SK-N-SH (cell line): ENCODE results near the gene ZC3H12A.

Experiments
- CTCF ChIP-seq: fragments of 200-600 bp; sonication (generic); IDR thresholded peaks from 2 replicates; pipeline ENCODE4 v1.6.1; 2017; ENCODE audit warnings: antibody characterized with exemption, mild to moderate bottlenecking, moderate library complexity
- EP300 ChIP-seq, 2 experiments: IDR thresholded peaks; 2 replicates each; pipeline versions ENCODE4 v1.4.0 to v1.6.1; 2012; ENCODE audit warnings: borderline replicate concordance in 1 of 2, low read depth in 1 of 2, low read length in 1 of 2
- MXI1 ChIP-seq: IDR thresholded peaks from 2 replicates; pipeline ENCODE4 v1.6.1; 2012; ENCODE audit warnings: mild to moderate bottlenecking, low read depth, low read length, improper control_type of control experiment
- NFIC ChIP-seq: IDR thresholded peaks from 2 replicates; pipeline ENCODE4 v1.4.0; 2012; ENCODE audit warnings: borderline replicate concordance
- POLR2AphosphoS5 ChIP-seq: IDR thresholded peaks from 2 replicates; pipeline ENCODE4 v1.6.1; 2012; ENCODE audit warnings: low read depth, low read length
- RCOR1 ChIP-seq: fragments of 150-350 bp; IDR thresholded peaks from 2 replicates; pipeline ENCODE4 v1.6.1; 2017; ENCODE audit warnings: antibody characterized with exemption, low read length
- REST ChIP-seq: IDR thresholded peaks from 2 replicates; pipeline ENCODE4 v1.6.1; 2012; ENCODE audit warnings: mild to moderate bottlenecking, low read depth, low read length, moderate library complexity
- RFX5 ChIP-seq: IDR thresholded peaks from 2 replicates; pipeline ENCODE4 v1.6.1; 2012; ENCODE audit warnings: mild to moderate bottlenecking, improper control_type of control experiment, low read length
- RXRA ChIP-seq: IDR thresholded peaks from 2 replicates; pipeline ENCODE4 v1.4.0; 2012; ENCODE audit warnings: low read depth, mild to moderate bottlenecking, borderline replicate concordance
- TAF1 ChIP-seq: IDR thresholded peaks from 2 replicates; pipeline ENCODE4 v1.6.1; 2012; ENCODE audit warnings: low read depth, mild to moderate bottlenecking, low read length, moderate library complexity, borderline replicate concordance
- TEAD4 ChIP-seq: IDR thresholded peaks from 2 replicates; pipeline ENCODE4 v1.4.0; 2012; ENCODE audit warnings: mild to moderate bottlenecking, borderline replicate concordance; ENCODE audit not compliant: insufficient read depth
- USF1 ChIP-seq: IDR thresholded peaks from 2 replicates; pipeline ENCODE4 v1.4.0; 2012; ENCODE audit warnings: low read depth, borderline replicate concordance
- TF ChIP-seq, protein P1 (sequence below): fragments of 150-350 bp; IDR thresholded peaks from 2 replicates; pipeline ENCODE4 v1.6.1; 2017; ENCODE audit warnings: antibody characterized with exemption, low read length, low read depth, borderline replicate concordance

DNA sequence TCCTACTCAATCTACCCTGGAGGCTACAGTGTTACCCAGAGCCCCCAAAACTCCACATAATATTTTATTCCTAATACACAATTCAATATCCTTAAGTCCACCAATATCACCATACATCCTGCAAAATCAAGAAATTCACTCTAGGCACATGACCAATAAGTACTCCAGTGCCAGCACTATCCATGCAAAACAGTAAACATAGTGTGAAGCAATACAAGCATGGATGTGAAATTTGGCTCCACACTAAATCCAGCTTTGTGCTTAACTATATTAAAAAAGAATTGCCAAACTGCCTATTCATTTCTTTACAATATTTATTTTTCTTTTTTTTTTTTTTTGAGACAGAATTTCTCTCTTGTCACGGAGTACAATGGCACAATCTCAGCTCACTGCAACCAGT, 43.2 kb downstream of the ZC3H12A start:
- TF ChIP-seq REST (no peak), EP300 (IDR thresholded peaks at IDR 0.05; ENCODE audit: borderline replicate concordance in 1 of 2, low read depth in 1 of 2, low read length in 1 of 2) (no peak), CTCF (no peak), TAF1 (no peak), TEAD4 (no peak), MXI1 (no peak), RFX5 (no peak), RCOR1 (no peak), USF1 (no peak), POLR2AphosphoS5 (no peak), NFIC (no peak), RXRA (no peak)
- TF ChIP-seq, protein P1, sequence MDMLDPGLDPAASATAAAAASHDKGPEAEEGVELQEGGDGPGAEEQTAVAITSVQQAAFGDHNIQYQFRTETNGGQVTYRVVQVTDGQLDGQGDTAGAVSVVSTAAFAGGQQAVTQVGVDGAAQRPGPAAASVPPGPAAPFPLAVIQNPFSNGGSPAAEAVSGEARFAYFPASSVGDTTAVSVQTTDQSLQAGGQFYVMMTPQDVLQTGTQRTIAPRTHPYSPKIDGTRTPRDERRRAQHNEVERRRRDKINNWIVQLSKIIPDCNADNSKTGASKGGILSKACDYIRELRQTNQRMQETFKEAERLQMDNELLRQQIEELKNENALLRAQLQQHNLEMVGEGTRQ: no peak
